ENCODE data around the gene C10orf95. TPM values are rescaled to one million over a fixed set of nuclear protein-coding genes. Genes with fewer than 3 reads are reported as not detected.
"Not testable (repeated sequence)": the region's sequence is repeated elsewhere in the genome, so short reads cannot be mapped to it uniquely, and the experiment has no call there.

C10orf95 gene
- not detected for polyA plus RNA-seq (ENCODE audit: insufficient read length)

- DNase-seq (ENCODE audit: low read depth): no peak
These were observed at the start of gene C10orf95 for GRCh38 chr10:102451105-102451969. Gene C10orf95, minus strand, starts transcription at chr10:102451543. Its CDS starts 450 bp downstream, at chr10:102451093.

DNA sequence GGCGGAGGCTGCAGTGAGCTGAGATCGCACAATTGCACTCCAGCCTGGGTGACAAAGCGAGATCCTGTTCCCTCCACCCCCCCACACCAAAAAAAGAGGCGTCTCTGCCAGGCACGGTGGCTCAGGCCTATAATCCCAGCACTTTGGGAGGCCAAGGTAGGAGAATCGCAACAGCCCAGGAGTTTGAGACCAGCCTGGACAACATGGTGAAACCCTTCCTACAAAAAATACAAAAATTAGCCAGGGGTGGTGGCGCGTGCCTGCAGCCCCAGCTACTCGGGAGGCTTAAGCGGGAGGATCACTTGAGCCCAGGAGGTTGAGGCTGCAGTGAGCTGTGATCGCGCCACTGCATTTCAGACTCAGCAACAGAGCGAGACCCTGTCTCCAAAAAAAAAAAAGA lies 49.3 kb upstream of the C10orf95 start:
- DNase-seq (ENCODE audit: low read depth): not testable (repeated sequence)

- no peak for DNase-seq (ENCODE audit: low read depth)
These were observed 48.0 kb upstream of the C10orf95 start for GRCh38 chr10:102499356-102499755.

GRCh38 chr10:102497545-102497944 lies 46.2 kb upstream of the C10orf95 start:
- DNase-seq (ENCODE audit: low read depth): no peak

DNA sequence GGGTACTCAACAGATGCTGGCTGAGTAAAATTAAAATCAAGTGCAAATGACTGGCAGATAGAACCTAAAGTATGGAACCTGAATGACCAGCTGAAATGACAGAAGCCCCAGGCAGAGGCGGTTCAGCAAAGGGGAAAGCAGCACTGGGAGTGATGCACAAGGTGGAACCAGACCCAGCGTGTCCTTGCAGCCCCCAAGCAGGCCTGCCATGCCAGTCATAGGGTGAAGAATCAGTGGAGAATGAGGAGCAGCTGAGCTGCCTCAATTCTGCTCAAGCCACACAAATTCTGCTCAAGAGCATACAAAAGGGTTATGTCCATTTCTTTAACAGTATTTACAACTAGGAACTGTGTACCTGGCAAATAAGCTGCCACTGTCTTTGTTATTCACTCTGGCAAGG lies 42.4 kb upstream of the C10orf95 start:
- DNase-seq (ENCODE audit: low read depth): no peak

- DNase-seq (ENCODE audit: low read depth): no peak
These were observed 41.6 kb upstream of the C10orf95 start for GRCh38 chr10:102492983-102493382.

- no peak for DNase-seq (ENCODE audit: low read depth)
These were observed 41.1 kb upstream of the C10orf95 start for GRCh38 chr10:102492344-102492939.

- DNase-seq (ENCODE audit: low read depth): no peak
These were observed 39.8 kb upstream of the C10orf95 start for GRCh38 chr10:102491136-102491535.

DNA sequence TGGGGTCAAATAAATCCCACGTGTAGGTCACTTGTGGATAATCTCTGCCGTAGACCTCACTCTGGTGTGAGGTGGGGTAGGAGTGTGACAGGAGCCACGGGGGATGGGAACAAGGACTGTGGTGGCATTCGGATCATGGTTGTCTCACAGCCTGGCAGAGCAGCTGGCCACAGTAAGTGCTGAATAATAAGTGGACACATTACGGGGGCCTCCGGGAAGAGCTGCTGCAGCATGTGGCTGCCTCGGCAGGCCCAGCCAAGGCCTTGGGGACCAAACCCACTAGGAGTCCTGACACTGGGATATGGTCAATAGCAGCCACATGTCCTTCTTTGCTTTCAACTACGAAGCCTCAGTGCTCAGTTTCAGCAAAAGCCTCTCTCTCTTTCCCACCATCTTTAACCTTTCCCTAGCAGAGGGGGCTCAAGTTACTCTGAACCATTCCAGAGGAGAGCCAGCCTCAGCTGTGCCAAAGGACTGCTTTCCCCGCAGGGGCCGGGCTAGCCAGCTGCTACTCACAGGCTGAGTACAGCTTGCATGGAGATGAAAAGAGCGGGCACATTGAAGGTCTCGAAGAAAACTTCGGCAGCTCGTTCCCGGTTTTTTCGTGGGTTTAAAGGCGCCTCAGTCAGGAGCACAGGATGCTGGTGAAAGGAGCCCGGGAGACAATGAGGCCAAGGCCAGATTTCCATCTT lies 33.9 kb upstream of the C10orf95 start:
- no peak for DNase-seq (ENCODE audit: low read depth)

DNA sequence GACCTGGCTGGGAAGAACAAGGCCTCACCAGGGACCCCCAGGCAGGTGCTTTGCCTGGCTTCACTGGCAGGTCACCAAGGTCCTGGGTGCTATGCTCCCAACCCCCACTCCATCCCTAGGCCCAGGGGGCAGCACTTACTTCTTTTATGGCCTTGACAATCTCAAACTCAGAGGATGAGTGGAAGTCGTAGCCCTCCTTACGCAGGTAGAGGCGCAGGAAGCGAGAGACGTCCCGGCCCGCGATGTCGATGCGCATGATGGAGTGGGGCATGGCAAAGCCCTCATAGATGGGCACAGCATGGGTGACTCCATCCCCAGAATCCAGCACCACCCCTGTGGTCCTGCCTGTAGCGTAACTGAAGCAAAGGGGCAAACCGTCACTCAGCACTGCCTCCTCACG lies 32.7 kb upstream of the C10orf95 start:
- DNase-seq (ENCODE audit: low read depth): no peak

- DNase-seq (ENCODE audit: low read depth): no peak
These were observed 29.1 kb upstream of the C10orf95 start for GRCh38 chr10:102480396-102480795.

- no peak for DNase-seq (ENCODE audit: low read depth)
These were observed 28.3 kb upstream of the C10orf95 start for GRCh38 chr10:102479651-102480050.

DNA sequence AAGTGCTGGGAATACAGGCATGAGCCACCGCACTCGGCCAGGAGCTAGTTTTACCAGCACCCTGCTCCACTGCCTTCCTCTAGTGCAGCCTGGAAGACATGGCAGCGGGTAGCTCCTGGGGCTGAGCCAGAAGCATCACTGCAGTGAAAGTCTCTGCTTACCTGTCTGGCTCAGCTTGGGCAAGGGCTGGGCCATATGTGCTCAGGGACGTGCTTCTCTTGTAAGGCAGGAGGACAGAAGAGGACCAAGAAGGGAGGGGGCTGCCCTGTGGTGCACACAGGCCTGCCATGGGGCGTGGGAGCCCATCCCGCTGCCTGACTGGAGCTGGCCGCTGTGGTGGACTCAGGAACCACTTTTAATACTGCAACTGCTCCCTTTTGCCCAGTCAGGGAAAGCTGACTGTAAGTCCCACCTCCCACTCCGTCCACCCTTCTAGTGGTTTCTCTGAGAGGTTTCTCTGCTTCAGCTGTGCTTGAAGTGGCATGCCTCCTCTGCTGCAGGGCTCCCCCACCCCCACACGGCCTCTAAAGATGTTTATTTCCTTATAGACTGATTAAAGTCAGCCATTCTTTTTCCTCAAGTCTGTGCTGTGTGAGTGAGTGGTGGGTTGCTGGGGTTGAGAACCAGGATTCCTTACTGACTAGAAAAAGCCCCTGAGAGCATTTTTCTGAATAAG lies 25.3 kb upstream of the C10orf95 start:
- no peak for DNase-seq (ENCODE audit: low read depth)

- DNase-seq (ENCODE audit: low read depth): no peak
These were observed 24.2 kb upstream of the C10orf95 start for GRCh38 chr10:102475451-102476040.

- no peak for DNase-seq (ENCODE audit: low read depth)
These were observed 22.3 kb upstream of the C10orf95 start for GRCh38 chr10:102473445-102474331.

DNA sequence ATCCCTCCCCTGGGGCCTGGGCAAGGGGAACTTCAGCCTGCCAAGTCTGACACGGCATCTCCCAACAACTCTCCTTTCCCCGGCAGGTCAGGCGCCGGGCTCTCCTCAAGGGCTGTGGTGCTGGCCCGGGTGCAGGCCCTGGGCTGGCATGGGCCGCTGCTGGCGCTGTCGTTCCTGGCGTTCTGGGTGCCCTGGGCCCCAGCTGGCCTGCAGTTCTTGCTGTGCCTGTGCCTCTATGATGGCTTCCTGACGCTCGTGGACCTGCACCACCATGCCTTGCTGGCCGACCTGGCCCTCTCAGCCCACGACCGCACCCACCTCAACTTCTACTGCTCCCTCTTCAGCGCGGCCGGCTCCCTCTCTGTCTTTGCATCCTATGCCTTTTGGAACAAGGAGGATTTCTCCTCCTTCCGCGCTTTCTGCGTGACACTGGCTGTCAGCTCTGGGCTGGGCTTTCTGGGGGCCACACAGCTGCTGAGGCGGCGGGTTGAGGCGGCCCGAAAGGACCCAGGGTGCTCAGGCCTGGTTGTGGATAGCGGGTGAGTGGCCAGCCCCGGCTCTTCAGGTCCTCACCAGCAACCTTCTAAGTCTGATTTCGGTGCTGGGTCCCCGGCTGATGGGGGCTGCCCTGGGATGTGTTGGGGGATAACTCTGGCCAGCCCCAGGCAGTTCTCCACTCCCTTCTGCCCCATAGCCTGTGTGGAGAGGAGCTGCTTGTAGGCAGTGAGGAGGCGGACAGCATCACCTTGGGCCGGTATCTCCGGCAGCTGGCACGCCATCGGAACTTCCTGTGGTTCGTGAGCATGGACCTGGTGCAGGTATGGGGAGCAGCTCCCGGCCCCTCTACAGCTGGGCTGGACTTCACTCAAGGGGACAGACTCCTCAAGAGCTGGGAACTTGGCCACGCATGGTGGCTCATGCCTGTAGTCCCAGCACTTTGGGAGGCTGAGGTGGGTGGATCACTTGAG lies 19.5 kb upstream of the C10orf95 start:
- DNase-seq (ENCODE audit: low read depth): no peak

DNA sequence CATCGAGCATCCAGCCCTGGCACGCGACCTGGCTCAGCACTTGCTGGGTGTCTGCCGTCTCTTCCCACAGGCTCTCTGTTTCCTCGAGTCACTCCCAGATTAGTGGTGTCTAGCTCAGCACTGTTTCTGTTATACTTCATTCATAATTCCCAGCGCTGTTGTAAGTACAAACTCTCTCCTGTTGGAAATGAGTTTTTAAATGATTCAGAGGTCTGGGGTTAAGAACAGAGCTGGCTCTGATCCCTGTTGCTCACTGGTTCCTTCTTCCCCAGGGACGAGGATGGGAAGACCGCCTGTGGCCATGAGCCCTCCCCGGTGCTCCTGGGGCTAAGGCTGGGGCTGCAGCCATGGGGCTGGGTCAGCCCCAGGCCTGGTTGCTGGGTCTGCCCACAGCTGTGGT lies 17.3 kb upstream of the C10orf95 start:
- DNase-seq (ENCODE audit: low read depth): no peak

- no peak for DNase-seq (ENCODE audit: low read depth)
These were observed 16.7 kb upstream of the C10orf95 start for GRCh38 chr10:102467971-102468438.

- no peak for DNase-seq (ENCODE audit: low read depth)
These were observed 16.0 kb upstream of the C10orf95 start for GRCh38 chr10:102467318-102467717.

Data from forelimb muscle (tissue), 1 donor.